Right cardiac atrium (tissue), 5 donors: ENCODE results near the gene SYNE2. TPM values are rescaled to one million over a fixed set of nuclear protein-coding genes. Genes with fewer than 3 reads are reported as not detected.
"Not testable (repeated sequence)": the region's sequence is repeated elsewhere in the genome, so short reads cannot be mapped to it uniquely, and the experiment has no call there.

Experiments used
- ATAC-seq, 2 donors: fragments of 200-7000 bp; cut with Tn5 transposase; one replicate each; pipeline versions ENCODE4 v1.8.0 to v1.9.1; 2020; ENCODE audit warnings: moderate library complexity in 2 of 2, mild to moderate bottlenecking in 1 of 2
- DNase-seq, 3 donors: peaks; one replicate each; pipeline ENCODE4 v3.0.0-alpha.2; 2020
- H3K27ac ChIP-seq: one replicate; pipeline ENCODE4 v1.5.1; 2013; ENCODE audit warnings: mild to moderate bottlenecking, low read length, control low read depth, moderate library complexity
- H3K27me3 ChIP-seq: one replicate; pipeline ENCODE4 v1.6.1; 2013; ENCODE audit not compliant: control insufficient read depth, insufficient read depth
- H3K4me1 ChIP-seq: one replicate; pipeline ENCODE4 v1.6.1; 2013; ENCODE audit warnings: low read length; ENCODE audit not compliant: control insufficient read depth, insufficient read depth
- H3K4me3 ChIP-seq: one replicate; pipeline ENCODE4 v1.5.1; 2013; ENCODE audit warnings: low read length, control low read depth
- H3K9me3 ChIP-seq: one replicate; pipeline ENCODE4 v1.6.1; 2013; ENCODE audit warnings: low read length; ENCODE audit not compliant: control insufficient read depth
- WGBS: extraction: QIAGEN DNeasy Blood & Tissue Kit; methylation state at CpG from one replicate; pipeline ENCODE4 v1.1.7; 2013; 5-methylcytosine and 5-hydroxymethylcytosine counted together
- intact Hi-C, 4 donors: fragments of 100-400 bp; cut with DNase I; formaldehyde crosslinking; loops; one replicate each; pipeline versions ENCODE4 v1.11.0 to v1.14.0; 2022 to 2023
- polyA plus RNA-seq: library from polyadenylated mRNA; stranded (reverse); fragments of 200-250 nt; gene quantifications from one replicate; pipeline ENCODE4 v1.2.3, GENCODE V29; 2013
- total RNA-seq, 4 donors: library from RNA; stranded (reverse); fragmentation: NEBNext Ultra II Directional; extraction: Animal tissue kit (Norgen Biotek cat#: 25700); gene quantifications; one replicate each; pipeline ENCODE4 v1.2.1, GENCODE V29; 2021
- donor health status: healthy with polysubstance abuse.
- donor health status: DM: no; HTN: yes; CAD: no.
- donor health status: DM: no; HTN: no; CAD: no.
- donor health status: DM: no; HTN: yes; CAD: no; lungs with severe emphysema.
- donor health status: DM: yes; HTN: yes; CAD: no.

The SYNE2 gene
- total and polyA plus RNA-seq, 5 donors, result 83.7 to 229 (median 160) TPM

DNA sequence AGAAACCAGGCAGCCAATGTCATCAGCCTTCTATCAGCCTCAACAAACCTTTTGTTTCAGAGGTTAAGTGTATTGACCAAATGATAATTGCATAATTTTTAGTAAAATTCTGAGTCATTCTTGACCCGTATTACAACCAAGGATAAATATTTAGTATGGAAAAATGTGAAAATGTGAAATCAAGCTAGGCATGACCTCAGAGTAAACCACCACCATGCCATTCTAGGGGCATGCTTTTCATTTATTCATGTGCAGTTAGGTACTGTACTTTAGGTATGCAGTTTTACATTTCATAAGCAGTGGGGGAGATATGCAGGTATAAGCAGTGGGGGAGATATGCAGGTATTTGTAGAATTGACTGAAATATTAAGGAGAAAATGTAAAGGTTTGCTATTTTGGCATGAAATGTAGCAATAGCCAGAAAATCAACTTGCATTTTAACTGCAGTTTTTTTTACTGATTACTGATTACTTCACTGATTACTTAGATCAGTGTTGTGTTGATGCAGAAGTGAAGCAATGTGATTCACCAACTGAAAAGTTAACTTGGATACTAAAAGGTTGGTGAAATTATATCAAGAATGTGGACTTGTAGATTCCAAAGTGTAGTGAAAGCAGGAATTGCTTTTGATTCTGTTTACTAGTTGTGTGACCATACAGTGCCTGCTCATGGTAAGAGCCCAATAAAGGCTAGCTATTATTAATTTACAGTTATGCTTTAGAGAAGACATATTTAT is 257.2 kb downstream of the SYNE2 start:
- intact Hi-C loops, result no loop called here
- H3K9me3 ChIP-seq, result no peaks in the 10 kb centered on the region
- no peak overlapping the region for H3K4me3 ChIP-seq
- ATAC-seq (no peak), DNase-seq (no peak)
- H3K4me1 ChIP-seq, result no peaks in the 10 kb centered on the region
- H3K27me3 ChIP-seq, result no peaks in the 10 kb centered on the region
- 91% methylated on average over 1 of the region's 1 CpG for WGBS
- H3K27ac ChIP-seq, result no peak overlapping the region

- 98% methylated on average over 1 of the region's 1 CpG for WGBS
- Histone ChIP-seq H3K27ac (no peak overlapping the region), H3K9me3 (no peaks in the 10 kb centered on the region), H3K4me3 (no peak overlapping the region), H3K27me3 (no peaks in the 10 kb centered on the region), H3K4me1 (no peaks in the 10 kb centered on the region)
- DNase-seq, result no peak
- no peak for ATAC-seq
- intact Hi-C loops, result no loop called here
Observed at GRCh38 chr14:64110802-64111201, 258.0 kb downstream of the SYNE2 start.

DNA sequence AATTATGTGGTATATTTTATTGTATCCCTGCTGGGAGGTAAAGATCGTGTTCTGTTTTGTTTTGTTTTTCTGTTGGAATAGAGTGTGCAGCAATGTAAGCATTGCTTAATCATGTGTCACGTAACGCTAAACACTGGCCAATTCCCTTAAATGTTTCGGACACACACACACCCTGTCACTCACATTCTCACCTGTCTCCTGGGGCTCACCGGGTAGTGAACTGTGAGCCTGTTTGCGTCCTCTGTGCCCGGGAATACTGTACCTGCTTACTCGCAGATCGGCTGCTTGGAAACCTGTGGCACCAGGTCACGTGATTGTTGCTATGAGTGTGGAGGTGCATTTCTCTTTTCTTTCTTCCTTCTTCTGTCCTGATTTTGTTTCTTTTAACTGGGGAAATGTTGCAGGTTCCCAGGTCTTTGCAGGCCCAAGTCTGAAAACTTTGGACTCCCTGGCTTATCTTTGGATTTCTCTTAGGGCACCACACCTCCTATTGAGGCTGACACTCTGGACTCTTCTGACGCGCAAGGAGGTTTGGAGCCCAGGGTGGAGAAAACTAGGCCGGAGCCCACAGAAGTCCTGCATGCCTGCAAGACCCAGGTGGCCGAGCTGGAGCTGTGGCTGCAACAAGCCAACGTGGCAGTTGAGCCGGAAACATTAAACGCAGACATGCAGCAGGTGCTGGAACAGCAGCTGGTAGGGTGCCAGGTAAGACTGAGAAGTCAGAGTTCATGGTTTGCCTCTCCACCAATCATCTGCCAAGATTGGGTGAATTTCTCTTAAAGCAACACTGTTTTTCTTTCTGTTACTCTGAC is 260.3 kb downstream of the SYNE2 start:
- H3K9me3 ChIP-seq, result no peaks in the 10 kb centered on the region
- WGBS, result 77% methylated on average over 17 of the region's 17 CpGs
- peak overlapping the region; percentile 20 for H3K27ac ChIP-seq
- H3K27me3 ChIP-seq, result no peaks in the 10 kb centered on the region
- DNase-seq (peak in 1 of 3 donors; percentile 40), ATAC-seq (peak; percentile 15 to 34)
- H3K4me3 ChIP-seq, result no peak overlapping the region
- intact Hi-C loops, result no loop called here
- H3K4me1 ChIP-seq, result no peaks in the 10 kb centered on the region

DNA sequence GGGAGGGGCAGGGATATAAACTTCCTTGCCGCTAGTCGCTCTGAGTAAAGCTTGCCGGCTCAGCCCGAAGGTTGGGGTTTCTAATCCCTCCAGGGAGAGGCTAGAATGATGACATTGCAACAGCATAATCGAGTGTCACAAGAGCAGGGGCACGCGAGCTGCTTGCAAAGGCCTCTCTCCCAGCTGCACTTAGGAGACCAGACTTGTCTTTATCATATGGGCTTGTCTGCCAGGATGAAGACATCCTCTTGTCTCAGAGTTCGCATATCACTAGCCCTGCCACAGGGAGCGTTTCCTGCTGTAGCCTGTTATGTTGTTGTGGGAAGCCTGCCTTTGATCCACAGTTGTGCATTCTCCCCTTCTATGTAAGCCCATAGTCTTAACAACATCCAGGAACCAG is 261.4 kb downstream of the SYNE2 start:
- intact Hi-C loops, result no loop called here
- Histone ChIP-seq H3K27ac (peak overlapping the region; percentile 11), H3K4me1 (no peaks in the 10 kb centered on the region), H3K4me3 (no peak overlapping the region), H3K27me3 (no peaks in the 10 kb centered on the region), H3K9me3 (no peaks in the 10 kb centered on the region)
- WGBS, result 45% methylated on average over 9 of the region's 9 CpGs
- peak in 2 of 3 donors; percentile 18 to 37 for DNase-seq
- peak; percentile 20 to 52 for ATAC-seq

GRCh38 chr14:64114796-64115195 is 262.0 kb downstream of the SYNE2 start:
- Histone ChIP-seq H3K27ac (no peak overlapping the region), H3K9me3 (no peaks in the 10 kb centered on the region), H3K4me3 (no peak overlapping the region), H3K4me1 (no peaks in the 10 kb centered on the region), H3K27me3 (no peaks in the 10 kb centered on the region)
- no peak for DNase-seq
- intact Hi-C loops, result no loop called here
- WGBS, result 93% methylated on average over 7 of the region's 7 CpGs
- ATAC-seq, result peak in 1 of 2 donors; percentile 13

DNA sequence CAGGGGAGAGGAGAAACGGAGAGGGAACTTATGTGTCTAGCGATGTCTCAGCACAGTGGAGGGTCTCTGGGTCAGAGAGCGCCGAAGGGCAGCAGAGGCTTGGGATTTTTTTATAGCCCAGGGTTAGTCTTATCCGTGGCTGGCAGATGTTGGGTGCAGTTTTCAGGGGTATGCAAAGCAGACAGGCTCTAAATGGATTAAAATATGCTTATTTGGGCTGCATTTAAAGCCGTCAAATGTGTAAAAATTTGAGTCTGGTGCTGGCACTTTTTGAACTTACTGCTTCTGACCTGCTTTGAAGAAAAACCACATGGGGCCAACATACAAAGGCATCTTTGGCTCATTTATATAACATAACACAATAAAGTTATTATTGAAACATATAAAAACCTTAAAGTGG is 262.6 kb downstream of the SYNE2 start:
- WGBS, result 91% methylated on average over 6 of the region's 6 CpGs
- Histone ChIP-seq H3K9me3 (no peaks in the 10 kb centered on the region), H3K27ac (no peak overlapping the region), H3K4me1 (no peaks in the 10 kb centered on the region), H3K4me3 (no peak overlapping the region), H3K27me3 (no peaks in the 10 kb centered on the region)
- DNase-seq (no peak), ATAC-seq (no peak)
- intact Hi-C loops, result no loop called here

- no peaks in the 10 kb centered on the region for H3K4me1 ChIP-seq
- no peaks in the 10 kb centered on the region for H3K27me3 ChIP-seq
- H3K9me3 ChIP-seq, result no peaks in the 10 kb centered on the region
- intact Hi-C loops, result no loop called here
- ATAC-seq, result peak; percentile 86 to 90
- 66% methylated on average over 11 of the region's 11 CpGs for WGBS
- peak; percentile 55 to 78 (median 76) for DNase-seq
- H3K27ac ChIP-seq, result peak overlapping the region; percentile 65
- no peak overlapping the region for H3K4me3 ChIP-seq
Observed at GRCh38 chr14:64117671-64118402, 265.0 kb downstream of the SYNE2 start.

GRCh38 chr14:64118403-64118742 is 265.6 kb downstream of the SYNE2 start:
- DNase-seq, H3K9me3 ChIP-seq, H3K4me1 ChIP-seq, intact Hi-C loops, H3K27me3 ChIP-seq, ATAC-seq, H3K4me3 ChIP-seq: not testable (repeated sequence)
- H3K27ac ChIP-seq, result peak overlapping the region; percentile 59
- 87% methylated on average over 7 of the region's 7 CpGs for whole genome bisulfite sequencing

- intact Hi-C loops, result no loop called here
- H3K27me3 ChIP-seq, result no peaks in the 10 kb centered on the region
- H3K27ac ChIP-seq, result no peak overlapping the region
- H3K4me1 ChIP-seq, result no peaks in the 10 kb centered on the region
- no peak overlapping the region for H3K4me3 ChIP-seq
- no peaks in the 10 kb centered on the region for H3K9me3 ChIP-seq
- ATAC-seq (no peak), DNase-seq (no peak)
- WGBS, result 93% methylated on average over 2 of the region's 2 CpGs
Observed at GRCh38 chr14:64118892-64119291, 266.1 kb downstream of the SYNE2 start.

DNA sequence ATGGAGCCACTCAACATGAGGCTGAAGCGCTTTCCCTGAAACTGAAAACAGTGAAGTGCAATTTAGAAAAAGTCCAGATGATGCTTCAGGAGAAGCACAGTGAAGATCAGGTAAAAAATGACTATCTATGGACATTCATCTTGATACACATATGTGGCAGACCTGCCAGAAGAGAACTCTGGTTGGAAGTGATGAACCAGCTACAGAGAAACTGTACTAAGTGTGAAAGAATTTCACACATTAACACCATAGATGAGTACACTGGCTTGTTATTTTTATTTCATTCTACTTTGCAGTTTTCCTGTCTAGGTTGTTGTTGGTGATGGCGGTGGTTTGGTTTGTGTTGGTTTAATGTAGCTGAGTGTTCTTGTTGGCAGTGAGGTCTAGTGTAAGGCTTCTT is 266.7 kb downstream of the SYNE2 start:
- no peak for ATAC-seq
- intact Hi-C loops, result no loop called here
- no peak for DNase-seq
- H3K27me3 ChIP-seq, result no peaks in the 10 kb centered on the region
- no peak overlapping the region for H3K27ac ChIP-seq
- H3K4me1 ChIP-seq, result no peaks in the 10 kb centered on the region
- H3K9me3 ChIP-seq, result no peaks in the 10 kb centered on the region
- H3K4me3 ChIP-seq, result no peak overlapping the region
- WGBS, result 87% methylated on average over 2 of the region's 2 CpGs

DNA sequence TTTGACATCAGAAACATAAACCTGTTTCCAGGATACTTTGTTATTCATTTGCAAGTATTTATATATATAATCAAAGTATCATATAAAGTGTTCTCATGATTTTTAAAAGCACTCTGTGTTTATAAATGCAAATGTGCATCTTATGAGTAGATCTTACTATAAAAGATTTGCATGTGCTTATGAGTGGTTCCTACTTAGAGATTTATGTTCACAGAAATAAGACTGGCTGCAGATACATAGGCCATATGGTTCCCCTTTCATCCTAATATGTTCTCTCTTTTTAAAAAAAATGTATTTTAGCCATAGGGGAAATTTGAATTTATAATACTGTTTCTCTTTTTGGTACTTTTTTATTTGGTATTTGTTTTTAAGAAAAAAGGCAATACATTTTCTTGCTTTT is 267.2 kb downstream of the SYNE2 start:
- Histone ChIP-seq H3K27ac (no peak overlapping the region), H3K4me1 (no peaks in the 10 kb centered on the region), H3K27me3 (no peaks in the 10 kb centered on the region), H3K9me3 (no peaks in the 10 kb centered on the region), H3K4me3 (no peak overlapping the region)
- DNase-seq (no peak), ATAC-seq (no peak)
- intact Hi-C loops, result no loop called here
